CD4-positive, alpha-beta memory T cell (primary cell): ENCODE results near the gene FGF1. TPM values are rescaled to one million over a fixed set of nuclear protein-coding genes. Genes with fewer than 3 reads are reported as not detected.
"Not testable (repeated sequence)": the region's sequence is repeated elsewhere in the genome, so short reads cannot be mapped to it uniquely, and the experiment has no call there.

Experiments
- CTCF ChIA-PET: fragments of 350-600 bp; sonication (Branson Sonifier 250); formaldehyde crosslinking; loops from one replicate; lab custom pipeline; 2021; ENCODE audit warnings: inconsistent platforms; ENCODE audit not compliant: partially characterized antibody; lab: Charles Lee
- POLR2A ChIA-PET: fragments of 350-600 bp; sonication (Branson Sonifier 250); formaldehyde crosslinking; loops from one replicate; lab custom pipeline; 2021; ENCODE audit not compliant: partially characterized antibody; lab: Charles Lee
- DNase-seq, 5 donors: peaks; one replicate each; pipeline versions ENCODE4 v3.0.0 to v3.0.0-alpha.2; 2020 to 2022; ENCODE audit warnings: mixed read lengths in 1 of 5
- H3K27ac ChIP-seq: one replicate; pipeline ENCODE4 v1.7.0; 2013; ENCODE audit warnings: low read depth, low read length
- H3K27me3 ChIP-seq: 2 replicates; pipeline ENCODE4 v1.7.0; 2013; ENCODE audit warnings: mild to moderate bottlenecking, low read length, moderate library complexity; ENCODE audit not compliant: insufficient read depth
- H3K36me3 ChIP-seq: 2 replicates; pipeline ENCODE4 v1.7.0; 2013; ENCODE audit warnings: mild to moderate bottlenecking, low read length, moderate library complexity; ENCODE audit not compliant: insufficient read depth
- H3K4me1 ChIP-seq: 2 replicates; pipeline ENCODE4 v1.7.0; 2013; ENCODE audit warnings: mild to moderate bottlenecking, low read length, moderate library complexity; ENCODE audit not compliant: insufficient read depth
- H3K4me3 ChIP-seq, 2 donors: one replicate each; pipeline ENCODE4 v1.7.0; 2013; ENCODE audit warnings: low read length in 2 of 2, mild to moderate bottlenecking in 1 of 2
- H3K9me3 ChIP-seq, 2 donors: one replicate each; pipeline ENCODE4 v1.7.0; 2013; ENCODE audit warnings: low read length in 2 of 2, control low read depth in 1 of 2; ENCODE audit not compliant: control insufficient read depth in 1 of 2
- H3K27ac Mint-ChIP-seq, 7 donors: one replicate each; pipeline ENCODE4 v1.8.0; 2020 to 2021; ENCODE audit warnings: mixed read lengths in 7 of 7, mild to moderate bottlenecking in 6 of 7, inconsistent platforms in 3 of 7, moderate library complexity in 3 of 7
- H3K27me3 Mint-ChIP-seq, 2 donors: one replicate each; pipeline ENCODE4 v1.8.0; 2020 to 2021; ENCODE audit warnings: mixed read lengths in 2 of 2
- H3K36me3 Mint-ChIP-seq, 2 donors: one replicate each; pipeline ENCODE4 v1.8.0; 2020 to 2021; ENCODE audit warnings: mixed read lengths in 2 of 2, inconsistent platforms in 1 of 2, mild to moderate bottlenecking in 1 of 2
- H3K4me1 Mint-ChIP-seq, 4 donors: one replicate each; pipeline ENCODE4 v1.8.0; 2020 to 2021; ENCODE audit warnings: mixed read lengths in 4 of 4, mild to moderate bottlenecking in 1 of 4
- H3K4me3 Mint-ChIP-seq, 8 donors: one replicate each; pipeline ENCODE4 v1.8.0; 2020 to 2021; ENCODE audit warnings: mixed read lengths in 8 of 8, mild to moderate bottlenecking in 7 of 8, moderate library complexity in 6 of 8, inconsistent platforms in 3 of 8
- H3K9me3 Mint-ChIP-seq, 8 donors: one replicate each; pipeline ENCODE4 v1.8.0; 2020 to 2021; ENCODE audit warnings: mixed read lengths in 8 of 8, mild to moderate bottlenecking in 5 of 8, inconsistent platforms in 3 of 8, moderate library complexity in 1 of 8
- intact Hi-C: fragments of 100-400 bp; cut with micrococcal nuclease; formaldehyde crosslinking; loops from one replicate; pipeline ENCODE4 v1.15.1; 2023
- polyA plus RNA-seq, 2 donors: library from polyadenylated mRNA; unstranded; fragments of 300-500 nt; fragmentation: Illumina TruSeq; gene quantifications; one replicate each; pipeline ENCODE4 v1.2.3, GENCODE V29; 2021
- total RNA-seq, 2 experiments: library from RNA; stranded (reverse); gene quantifications; one replicate each; pipeline ENCODE4 v1.2.3, GENCODE V29; 2021

FGF1 gene
- total and polyA plus RNA-seq, 4 experiments from 2014 or later = not detected

GRCh38 chr5:142648108-142648507, 37.8 kb downstream of the FGF1 start:
- H3K9me3 ChIP-seq, H3K4me1 ChIP-seq, H3K4me3 Mint-ChIP-seq, H3K27ac ChIP-seq, POLR2A ChIA-PET, H3K9me3 Mint-ChIP-seq, H3K36me3 Mint-ChIP-seq, intact Hi-C loops, DNase-seq, H3K27ac Mint-ChIP-seq, H3K4me3 ChIP-seq, H3K4me1 Mint-ChIP-seq, CTCF ChIA-PET, H3K27me3 Mint-ChIP-seq, H3K36me3 ChIP-seq, H3K27me3 ChIP-seq: not testable (repeated sequence)

DNA sequence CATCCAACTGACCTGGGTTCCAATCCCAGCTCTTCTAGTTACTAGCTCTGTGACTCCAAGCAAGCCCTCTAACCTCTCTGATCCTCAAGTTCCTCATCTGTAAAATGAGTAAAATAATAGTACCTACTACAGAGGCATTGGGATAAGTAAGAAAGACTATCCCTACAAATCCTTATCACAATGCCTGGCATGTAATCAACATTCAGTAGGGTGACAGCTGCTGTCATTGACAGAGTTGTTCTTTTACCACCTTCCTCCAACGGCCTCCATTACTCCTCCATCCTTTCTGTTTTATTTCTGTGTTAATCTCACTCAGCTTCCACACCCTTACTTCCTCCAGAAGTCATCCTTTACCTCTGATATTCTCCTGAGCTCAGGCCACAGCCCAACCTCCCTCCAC, 40.4 kb downstream of the FGF1 start:
- Histone ChIP-seq H3K4me3 (no peak overlapping the region), H3K27ac (no peak overlapping the region), H3K9me3 (no peaks in the 10 kb centered on the region), H3K4me1 (no peaks in the 10 kb centered on the region), H3K27me3 (no peaks in the 10 kb centered on the region), H3K36me3 (no peaks in the 10 kb centered on the region)
- ChIA-PET POLR2A (no interaction called here), CTCF (interaction anchor here (0.9 to 5.6 kb wide), 4 partner anchors 9 to 71 kb away, joined by 3 to 22 read pairs (median 4); no protein-coding TSS in a partner anchor)
- intact Hi-C loops = no loop called here
- Mint-ChIP-seq H3K27me3 (peaks cover 11 to 16% of the 10 kb centered on the region in 2 donors), H3K27ac (no peak overlapping the region), H3K36me3 (no peaks in the 10 kb centered on the region), H3K4me1 (peaks cover 0 to 2% (median 0%) of the 10 kb centered on the region in 4 donors), H3K9me3 (no peaks in the 10 kb centered on the region), H3K4me3 (no peak overlapping the region)
- DNase-seq = no peak

DNA sequence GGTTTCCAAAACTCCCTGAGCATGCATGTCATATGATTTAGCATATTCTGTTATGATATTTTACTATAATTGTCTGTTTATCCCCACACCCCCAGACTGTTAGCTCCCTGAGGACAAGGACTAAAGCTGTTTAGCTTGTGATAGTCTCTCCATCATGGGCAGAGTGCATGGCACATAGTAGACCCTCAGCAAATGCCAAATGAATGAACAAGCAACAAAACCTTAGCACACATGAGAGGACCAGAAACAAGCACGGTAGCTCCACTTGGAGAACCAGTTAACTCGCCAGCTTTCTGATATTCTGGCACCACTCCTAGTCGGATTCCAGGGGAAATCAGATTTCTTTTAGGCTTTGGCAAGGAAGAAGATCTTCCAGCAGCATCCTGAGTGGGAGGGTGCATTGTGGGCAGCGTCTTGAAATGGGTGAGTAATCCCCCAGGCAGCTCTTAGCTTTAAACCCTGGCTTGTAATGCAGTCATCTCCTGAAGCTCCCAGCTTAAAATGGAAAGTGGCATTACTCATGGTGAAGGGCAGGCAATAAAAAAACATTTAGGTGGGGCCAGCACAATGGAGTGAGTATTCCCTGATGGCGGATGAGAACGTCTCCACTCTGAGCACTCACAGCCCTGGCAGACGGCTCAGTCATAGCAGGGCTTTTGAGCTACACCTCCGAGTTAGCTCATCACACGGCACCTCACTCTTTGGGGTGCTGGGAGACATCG, 41.1 kb downstream of the FGF1 start:
- Mint-ChIP-seq H3K9me3 (no peaks in the 10 kb centered on the region), H3K4me1 (peaks cover 0 to 2% (median 0%) of the 10 kb centered on the region in 4 donors), H3K27me3 (peaks cover 11 to 13% of the 10 kb centered on the region in 2 donors), H3K27ac (no peak overlapping the region), H3K4me3 (no peak overlapping the region), H3K36me3 (no peaks in the 10 kb centered on the region)
- Histone ChIP-seq H3K9me3 (no peaks in the 10 kb centered on the region), H3K36me3 (no peaks in the 10 kb centered on the region), H3K27me3 (no peaks in the 10 kb centered on the region), H3K4me1 (no peaks in the 10 kb centered on the region), H3K27ac (no peak overlapping the region), H3K4me3 (no peak overlapping the region)
- intact Hi-C loops = no loop called here
- ChIA-PET CTCF (interaction anchor here (0.9 to 5.6 kb wide), 4 partner anchors 10 to 72 kb away, joined by 3 to 22 read pairs (median 4); no protein-coding TSS in a partner anchor), POLR2A (no interaction called here)
- DNase-seq = no peak

GRCh38 chr5:142644127-142644526, 41.8 kb downstream of the FGF1 start:
- no peaks in the 10 kb centered on the region for H3K9me3 ChIP-seq
- peaks cover 16 to 17% of the 10 kb centered on the region in 2 donors for H3K27me3 Mint-ChIP-seq

GRCh38 chr5:142643634-142644033, 42.3 kb downstream of the FGF1 start:
- H3K36me3 ChIP-seq = no peaks in the 10 kb centered on the region
- H3K27ac ChIP-seq = no peak overlapping the region
- Mint-ChIP-seq H3K4me1 (peaks cover 0 to 2% (median 0%) of the 10 kb centered on the region in 4 donors), H3K9me3 (no peaks in the 10 kb centered on the region), H3K27me3 (peaks cover 16 to 19% of the 10 kb centered on the region in 2 donors), H3K36me3 (no peaks in the 10 kb centered on the region), H3K4me3 (no peak overlapping the region), H3K27ac (no peak overlapping the region)
- DNase-seq = no peak
- H3K27me3 ChIP-seq = no peaks in the 10 kb centered on the region
- CTCF ChIA-PET = interaction anchor here (5.6 kb wide), 1 partner anchor 11 kb away, joined by 22 read pairs; no protein-coding TSS in a partner anchor
- no peak overlapping the region for H3K4me3 ChIP-seq
- intact Hi-C loops = no loop called here
- POLR2A ChIA-PET = no interaction called here
- no peaks in the 10 kb centered on the region for H3K9me3 ChIP-seq
- no peaks in the 10 kb centered on the region for H3K4me1 ChIP-seq

More at GRCh38 chr5:142644127-142644526, 41.8 kb downstream of the FGF1 start:
- Histone ChIP-seq H3K36me3 (no peaks in the 10 kb centered on the region), H3K27ac (no peak overlapping the region), H3K4me1 (no peaks in the 10 kb centered on the region), H3K27me3 (no peaks in the 10 kb centered on the region), H3K4me3 (no peak overlapping the region)
- H3K36me3 Mint-ChIP-seq = no peaks in the 10 kb centered on the region
- no peaks in the 10 kb centered on the region for H3K9me3 Mint-ChIP-seq
- ChIA-PET CTCF (interaction anchor here (1.3 to 5.6 kb wide), 2 partner anchors 11 to 17 kb away, joined by 3 to 22 read pairs; no protein-coding TSS in a partner anchor), POLR2A (no interaction called here)
- no peak overlapping the region for H3K4me3 Mint-ChIP-seq
- no peak overlapping the region for H3K27ac Mint-ChIP-seq
- intact Hi-C loops = no loop called here
- peaks cover 0 to 2% (median 0%) of the 10 kb centered on the region in 4 donors for H3K4me1 Mint-ChIP-seq
- no peak for DNase-seq

DNA sequence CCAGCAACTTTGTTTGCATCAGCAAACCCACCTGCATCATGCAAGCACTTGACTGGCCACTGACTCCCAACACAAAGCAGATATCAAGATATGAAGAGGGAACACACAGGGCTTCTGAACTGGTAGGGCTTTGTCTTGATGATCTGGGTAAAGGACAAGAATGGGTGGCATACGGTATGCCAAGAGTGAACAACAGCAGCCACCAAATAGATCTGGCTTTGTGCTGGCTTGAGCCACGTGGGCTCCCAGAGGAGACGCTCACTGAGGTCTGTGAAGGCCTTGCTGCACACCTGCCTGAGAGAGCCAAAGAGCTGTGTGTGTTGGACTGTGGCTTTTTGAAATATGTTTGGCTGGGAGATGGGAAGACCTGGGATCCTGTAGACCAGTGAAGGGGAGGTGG, 43.5 kb downstream of the FGF1 start:
- Histone ChIP-seq H3K27me3 (no peaks in the 10 kb centered on the region), H3K9me3 (no peaks in the 10 kb centered on the region), H3K36me3 (no peaks in the 10 kb centered on the region), H3K4me3 (no peak overlapping the region), H3K4me1 (no peaks in the 10 kb centered on the region), H3K27ac (no peak overlapping the region)
- Mint-ChIP-seq H3K4me3 (no peak overlapping the region), H3K4me1 (peaks cover 0 to 2% (median 0%) of the 10 kb centered on the region in 4 donors), H3K27ac (no peak overlapping the region), H3K27me3 (peaks cover 16 to 25% of the 10 kb centered on the region in 2 donors), H3K36me3 (no peaks in the 10 kb centered on the region), H3K9me3 (no peaks in the 10 kb centered on the region)
- ChIA-PET POLR2A (no interaction called here), CTCF (interaction anchor here (5.6 kb wide), 1 partner anchor 13 kb away, joined by 22 read pairs; no protein-coding TSS in a partner anchor)
- DNase-seq = no peak
- intact Hi-C loops = no loop called here

DNA sequence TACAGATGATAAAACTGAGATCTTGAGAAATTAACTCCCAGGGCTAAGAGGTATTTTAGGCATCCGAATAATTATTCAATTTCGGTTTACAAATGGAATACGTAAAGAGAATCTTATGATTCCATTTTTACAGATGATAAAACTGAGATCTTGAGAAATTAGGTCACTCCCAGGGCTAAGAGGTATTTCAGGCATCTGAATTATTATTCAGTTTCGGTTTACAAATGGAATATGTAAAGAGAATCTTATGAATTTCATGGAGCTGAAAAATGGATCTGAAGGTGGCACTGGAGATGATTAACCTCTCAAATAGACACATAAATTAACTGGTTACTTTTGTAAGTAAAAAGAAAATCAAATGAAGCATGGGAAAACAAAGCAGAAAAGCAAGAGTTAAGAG, 44.2 kb downstream of the FGF1 start:
- Mint-ChIP-seq H3K9me3 (no peaks in the 10 kb centered on the region), H3K27me3 (peaks cover 16 to 29% of the 10 kb centered on the region in 2 donors), H3K4me1 (peaks cover 0 to 2% (median 0%) of the 10 kb centered on the region in 4 donors), H3K27ac (peak overlapping the region in 1 of 7 donors; percentile 19), H3K36me3 (no peaks in the 10 kb centered on the region), H3K4me3 (no peak overlapping the region)
- Histone ChIP-seq H3K36me3 (no peaks in the 10 kb centered on the region), H3K27ac (no peak overlapping the region), H3K9me3 (no peaks in the 10 kb centered on the region), H3K27me3 (no peaks in the 10 kb centered on the region), H3K4me3 (no peak overlapping the region), H3K4me1 (no peaks in the 10 kb centered on the region)
- POLR2A ChIA-PET = no interaction called here
- intact Hi-C loops = no loop called here
- CTCF ChIA-PET = interaction anchor here (1.0 kb wide), 1 partner anchor 14 kb away, joined by 7 read pairs; no protein-coding TSS in a partner anchor
- no peak for DNase-seq
